Neural progenitor cell (in vitro differentiated cells): Measurements from ENCODE around the gene FARSA. TPM values are rescaled to one million over a fixed set of nuclear protein-coding genes. Genes with fewer than 3 reads are reported as not detected.
"Not testable (repeated sequence)": the region's sequence is repeated elsewhere in the genome, so short reads cannot be mapped to it uniquely, and the experiment has no call there.

Experiments used
- DNase-seq: peaks from one replicate; pipeline ENCODE4 v3.0.0-alpha.2; 2016; ENCODE audit warnings: low spot score
- H2AFZ ChIP-seq: fragments of 200-600 bp; sonication (generic); replicated peaks from 2 replicates; pipeline ENCODE4 v1.6.1; 2016; ENCODE audit warnings: antibody characterized with exemption
- H3F3A ChIP-seq: fragments of 200-600 bp; sonication (generic); 2 replicates; pipeline ENCODE4 v1.6.1; 2016; ENCODE audit warnings: antibody characterized with exemption, low read depth
- H3K27ac ChIP-seq: fragments of 200-600 bp; sonication (generic); 2 replicates; pipeline ENCODE4 v1.5.1; 2016; ENCODE audit warnings: mild to moderate bottlenecking
- H3K27me3 ChIP-seq: fragments of 200-600 bp; sonication (generic); 2 replicates; pipeline ENCODE4 v1.6.1; 2016; ENCODE audit warnings: mild to moderate bottlenecking, moderate library complexity
- H3K36me3 ChIP-seq: fragments of 200-600 bp; sonication (generic); 2 replicates; pipeline ENCODE4 v1.5.1; 2016
- H3K4me1 ChIP-seq: fragments of 200-600 bp; sonication (generic); 2 replicates; pipeline ENCODE4 v1.6.1; 2016; ENCODE audit warnings: mixed run types
- H3K4me2 ChIP-seq: fragments of 200-600 bp; sonication (generic); 2 replicates; pipeline ENCODE4 v1.6.1; 2016
- H3K4me3 ChIP-seq: fragments of 200-600 bp; sonication (generic); 2 replicates; pipeline ENCODE4 v1.5.1; 2016
- H3K79me2 ChIP-seq: fragments of 200-600 bp; sonication (generic); 2 replicates; pipeline ENCODE4 v1.6.1; 2016; ENCODE audit warnings: low read depth
- H3K9ac ChIP-seq: fragments of 200-600 bp; sonication (generic); 2 replicates; pipeline ENCODE4 v1.6.1; 2016
- H3K9me3 ChIP-seq: fragments of 200-600 bp; sonication (generic); 2 replicates; pipeline ENCODE4 v1.5.1; 2016; ENCODE audit warnings: low read depth
- H4K20me1 ChIP-seq: fragments of 200-600 bp; sonication (generic); 2 replicates; pipeline ENCODE4 v1.6.1; 2016; ENCODE audit warnings: low read depth
- H3K27ac Mint-ChIP-seq: 3 replicates; pipeline ENCODE4 v1.8.0; 2021; ENCODE audit warnings: mixed read lengths
- H3K27me3 Mint-ChIP-seq: 2 replicates; pipeline ENCODE4 v1.8.0; 2022; ENCODE audit warnings: low read depth, mild to moderate bottlenecking, inconsistent platforms, moderate library complexity, mixed read lengths; ENCODE audit not compliant: insufficient read depth
- H3K36me3 Mint-ChIP-seq: 3 replicates; pipeline ENCODE4 v1.8.0; 2021; ENCODE audit warnings: mixed read lengths
- H3K4me1 Mint-ChIP-seq: 3 replicates; pipeline ENCODE4 v1.8.0; 2021; ENCODE audit warnings: mixed read lengths
- H3K4me3 Mint-ChIP-seq: 3 replicates; pipeline ENCODE4 v1.8.0; 2021; ENCODE audit warnings: mild to moderate bottlenecking, moderate library complexity, mixed read lengths
- H3K9me3 Mint-ChIP-seq: 3 replicates; pipeline ENCODE4 v1.8.0; 2020; ENCODE audit warnings: mixed read lengths
- EZH2 ChIP-seq: fragments of 200-600 bp; sonication (generic); IDR thresholded peaks from 2 replicates; pipeline ENCODE4 v1.6.1; 2017; ENCODE audit warnings: antibody characterized with exemption, mild to moderate bottlenecking, moderate library complexity
- EZH2phosphoT487 ChIP-seq: fragments of 200-600 bp; sonication (generic); IDR thresholded peaks from 2 replicates; pipeline ENCODE4 v1.6.1; 2017; ENCODE audit warnings: antibody characterized with exemption
- total RNA-seq: library from RNA; depleted of rRNA; stranded (reverse); fragments of >200 nt; gene quantifications from 2 replicates; pipeline ENCODE4 v1.2.3, GENCODE V29; 2015; ENCODE audit warnings: low replicate concordance
- TF ChIP-seq, protein P1 (sequence below): fragments of 200-600 bp; sonication (generic); IDR thresholded peaks from 2 replicates; pipeline ENCODE4 v1.5.1; 2017; ENCODE audit warnings: antibody characterized with exemption, mild to moderate bottlenecking

FARSA gene
- total RNA-seq, 1 donor from 2014 or later, result 21.4 TPM

DNA sequence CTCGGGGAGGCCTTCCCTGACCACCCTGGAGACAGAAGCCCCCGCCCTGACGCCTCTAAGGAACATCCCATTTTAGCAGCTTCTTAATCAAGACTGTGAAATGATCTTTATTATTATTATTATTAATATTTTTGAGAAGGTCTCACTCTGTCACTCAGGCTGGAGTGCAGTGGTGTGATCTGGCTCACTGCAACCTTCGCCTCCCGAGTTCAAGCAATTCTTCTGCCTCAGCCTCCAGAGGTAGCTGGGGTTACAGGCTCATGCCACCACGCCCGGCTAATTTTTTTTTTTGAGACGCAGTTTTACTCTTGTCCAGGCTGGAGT, 32.3 kb upstream of the FARSA start:
- Mint-ChIP-seq H3K27me3 (peaks cover 5% of the 10 kb centered on the region), H3K9me3 (no peaks in the 10 kb centered on the region), H3K4me3 (peak overlapping the region; percentile 79), H3K27ac (peak overlapping the region; percentile 81), H3K36me3 (no peaks in the 10 kb centered on the region), H3K4me1 (peaks cover 15% of the 10 kb centered on the region)
- TF ChIP-seq EZH2phosphoT487 (no peak), EZH2 (no peak)
- TF ChIP-seq, protein P1, sequence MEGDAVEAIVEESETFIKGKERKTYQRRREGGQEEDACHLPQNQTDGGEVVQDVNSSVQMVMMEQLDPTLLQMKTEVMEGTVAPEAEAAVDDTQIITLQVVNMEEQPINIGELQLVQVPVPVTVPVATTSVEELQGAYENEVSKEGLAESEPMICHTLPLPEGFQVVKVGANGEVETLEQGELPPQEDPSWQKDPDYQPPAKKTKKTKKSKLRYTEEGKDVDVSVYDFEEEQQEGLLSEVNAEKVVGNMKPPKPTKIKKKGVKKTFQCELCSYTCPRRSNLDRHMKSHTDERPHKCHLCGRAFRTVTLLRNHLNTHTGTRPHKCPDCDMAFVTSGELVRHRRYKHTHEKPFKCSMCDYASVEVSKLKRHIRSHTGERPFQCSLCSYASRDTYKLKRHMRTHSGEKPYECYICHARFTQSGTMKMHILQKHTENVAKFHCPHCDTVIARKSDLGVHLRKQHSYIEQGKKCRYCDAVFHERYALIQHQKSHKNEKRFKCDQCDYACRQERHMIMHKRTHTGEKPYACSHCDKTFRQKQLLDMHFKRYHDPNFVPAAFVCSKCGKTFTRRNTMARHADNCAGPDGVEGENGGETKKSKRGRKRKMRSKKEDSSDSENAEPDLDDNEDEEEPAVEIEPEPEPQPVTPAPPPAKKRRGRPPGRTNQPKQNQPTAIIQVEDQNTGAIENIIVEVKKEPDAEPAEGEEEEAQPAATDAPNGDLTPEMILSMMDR, result no peak
- Histone ChIP-seq H3K4me1 (no peaks in the 10 kb centered on the region), H3K79me2 (no peaks in the 10 kb centered on the region), H3K4me3 (peak overlapping the region; percentile 45), H4K20me1 (no peaks in the 10 kb centered on the region), H3K36me3 (no peaks in the 10 kb centered on the region), H3F3A (peaks cover 10% of the 10 kb centered on the region), H2AFZ (peak overlapping the region; percentile 97), H3K9ac (no peak overlapping the region), H3K27ac (no peak overlapping the region), H3K4me2 (peak overlapping the region; percentile 79), H3K27me3 (no peaks in the 10 kb centered on the region), H3K9me3 (no peaks in the 10 kb centered on the region)
- DNase-seq, result no peak

- Histone ChIP-seq H2AFZ (peak overlapping the region; percentile 97), H3K4me3 (peak overlapping the region; percentile 45), H3K36me3 (no peaks in the 10 kb centered on the region), H3K27me3 (no peaks in the 10 kb centered on the region), H3K4me1 (no peaks in the 10 kb centered on the region), H3K27ac (no peak overlapping the region), H4K20me1 (no peaks in the 10 kb centered on the region), H3F3A (peaks cover 10% of the 10 kb centered on the region), H3K9me3 (no peaks in the 10 kb centered on the region), H3K9ac (no peak overlapping the region), H3K4me2 (peak overlapping the region; percentile 79), H3K79me2 (no peaks in the 10 kb centered on the region)
- Mint-ChIP-seq H3K4me3 (peak overlapping the region; percentile 84), H3K9me3 (no peaks in the 10 kb centered on the region), H3K36me3 (no peaks in the 10 kb centered on the region), H3K27me3 (peaks cover 3% of the 10 kb centered on the region), H3K4me1 (peaks cover 12% of the 10 kb centered on the region), H3K27ac (peak overlapping the region; percentile 81)
- DNase-seq, result peak; percentile 86
- TF ChIP-seq EZH2, result no peak
- TF ChIP-seq, protein P1, result peak; percentile 68
Measured at GRCh38 chr19:12965017-12965811, 31.7 kb upstream of the FARSA start.

DNA sequence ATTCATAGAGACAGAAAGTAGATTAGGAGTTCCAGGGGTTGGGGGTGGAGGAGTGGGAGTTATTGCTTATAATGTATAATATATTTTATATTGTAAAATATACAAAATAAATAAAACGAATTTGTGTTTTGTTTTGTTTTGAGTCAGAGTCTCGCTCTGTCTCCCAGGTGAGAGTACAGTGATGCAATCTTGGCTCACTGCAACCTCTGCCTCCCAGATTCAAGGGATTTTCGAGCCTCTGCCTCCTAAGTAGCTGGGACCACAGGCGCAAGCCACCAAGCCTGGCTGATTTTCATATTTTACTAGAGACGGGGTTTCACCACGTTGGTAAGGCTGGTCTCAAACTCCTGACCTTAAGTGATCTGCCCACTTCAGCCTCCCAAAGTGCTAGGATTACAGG, 26.0 kb upstream of the FARSA start:
- TF ChIP-seq EZH2 (no peak), EZH2phosphoT487 (no peak)
- TF ChIP-seq, protein P1, result no peak

GRCh38 chr19:12957389-12957952, 24.0 kb upstream of the FARSA start:
- not testable (repeated sequence) for H3K36me3 ChIP-seq, H3K4me1 ChIP-seq, H3K27ac ChIP-seq, DNase-seq, H3K27me3 ChIP-seq, H3K36me3 Mint-ChIP-seq, H3K9me3 Mint-ChIP-seq, H3K27me3 Mint-ChIP-seq, H3K9ac ChIP-seq, H3K9me3 ChIP-seq
- Mint-ChIP-seq H3K27ac (peak overlapping the region; percentile 90), H3K4me1 (peaks cover 16% of the 10 kb centered on the region), H3K4me3 (peak overlapping the region; percentile 87)
- Histone ChIP-seq H2AFZ (peak overlapping the region; percentile 77), H3F3A (peaks cover 48% of the 10 kb centered on the region), H3K4me2 (peak overlapping the region; percentile 83), H4K20me1 (peaks cover 15% of the 10 kb centered on the region), H3K79me2 (peaks cover 34% of the 10 kb centered on the region), H3K4me3 (peak overlapping the region; percentile 82)

More for the DNA sequence above, 26.0 kb upstream of the FARSA start:
- Histone ChIP-seq H3K4me2 (no peak overlapping the region), H3K9me3 (no peaks in the 10 kb centered on the region), H3K79me2 (peaks cover 33% of the 10 kb centered on the region), H2AFZ (no peak overlapping the region), H3K27me3 (no peaks in the 10 kb centered on the region), H3K27ac (no peak overlapping the region), H3F3A (peaks cover 32% of the 10 kb centered on the region), H3K9ac (no peak overlapping the region), H3K36me3 (no peaks in the 10 kb centered on the region), H3K4me1 (no peaks in the 10 kb centered on the region), H3K4me3 (no peak overlapping the region), H4K20me1 (peaks cover 4% of the 10 kb centered on the region)
- Mint-ChIP-seq H3K4me3 (no peak overlapping the region), H3K4me1 (peaks cover 14% of the 10 kb centered on the region), H3K27ac (no peak overlapping the region), H3K27me3 (peaks cover 6% of the 10 kb centered on the region), H3K9me3 (no peaks in the 10 kb centered on the region), H3K36me3 (peaks cover 2% of the 10 kb centered on the region)
- DNase-seq, result no peak
